ENCODE data around the gene PRRC2C.
"Not testable (repeated sequence)": the region's sequence is repeated elsewhere in the genome, so short reads cannot be mapped to it uniquely, and the experiment has no call there.

PRRC2C gene

DNA sequence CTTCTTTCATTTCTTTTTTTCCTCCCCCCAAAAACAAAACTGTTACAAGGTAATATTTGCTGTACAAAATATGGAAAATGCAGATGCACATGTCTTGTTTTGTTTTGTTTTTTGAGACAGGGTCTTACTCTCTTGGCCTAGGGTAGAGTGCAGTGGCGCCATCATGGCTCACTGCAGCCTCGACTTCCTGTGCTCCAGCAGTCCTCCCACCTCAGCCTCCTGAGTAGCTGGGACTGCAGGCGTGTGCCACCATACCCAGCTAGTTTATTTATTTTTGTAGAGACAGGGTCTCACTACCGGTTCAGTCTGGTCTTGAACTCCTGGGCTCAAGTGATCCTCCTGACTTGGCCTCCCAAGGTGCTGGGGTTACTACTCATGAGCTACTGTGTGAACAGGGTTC, 15.5 kb downstream of the PRRC2C start:
- DNase-seq = no peak

DNA sequence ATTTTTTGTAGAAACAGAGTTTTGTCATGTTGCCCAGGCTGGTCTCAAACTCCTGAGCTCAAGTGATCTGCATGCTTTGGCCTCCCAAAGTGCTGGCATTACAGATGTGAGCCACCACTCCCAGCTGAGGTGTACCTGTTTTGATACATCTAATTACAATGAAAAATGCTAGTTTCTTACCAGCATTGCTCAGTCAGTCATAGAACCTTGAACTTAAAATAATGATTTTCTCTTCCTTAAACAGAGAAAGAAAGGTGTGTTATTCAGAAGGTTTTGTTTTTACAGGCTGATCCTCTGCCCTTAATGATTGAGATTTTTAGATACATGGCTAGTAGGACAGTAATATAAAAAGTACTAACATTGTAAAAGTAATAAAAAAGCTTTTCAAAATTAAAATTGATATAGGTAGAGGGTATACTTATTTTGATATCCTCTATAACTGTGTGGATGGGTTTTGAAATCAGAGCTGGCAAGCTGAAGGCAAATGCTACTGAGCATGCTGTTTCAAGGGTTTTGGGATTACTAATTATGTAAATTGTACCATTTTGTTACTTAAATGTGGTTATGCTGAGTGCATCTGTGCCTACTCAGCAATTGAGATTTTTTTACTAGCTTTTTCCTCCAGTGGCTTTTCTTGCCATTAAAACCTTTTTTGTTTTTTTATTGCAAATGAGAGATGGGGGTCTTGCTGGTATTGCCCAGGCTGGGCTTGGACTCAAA, 16.1 kb downstream of the PRRC2C start:
- DNase-seq = no peak

DNA sequence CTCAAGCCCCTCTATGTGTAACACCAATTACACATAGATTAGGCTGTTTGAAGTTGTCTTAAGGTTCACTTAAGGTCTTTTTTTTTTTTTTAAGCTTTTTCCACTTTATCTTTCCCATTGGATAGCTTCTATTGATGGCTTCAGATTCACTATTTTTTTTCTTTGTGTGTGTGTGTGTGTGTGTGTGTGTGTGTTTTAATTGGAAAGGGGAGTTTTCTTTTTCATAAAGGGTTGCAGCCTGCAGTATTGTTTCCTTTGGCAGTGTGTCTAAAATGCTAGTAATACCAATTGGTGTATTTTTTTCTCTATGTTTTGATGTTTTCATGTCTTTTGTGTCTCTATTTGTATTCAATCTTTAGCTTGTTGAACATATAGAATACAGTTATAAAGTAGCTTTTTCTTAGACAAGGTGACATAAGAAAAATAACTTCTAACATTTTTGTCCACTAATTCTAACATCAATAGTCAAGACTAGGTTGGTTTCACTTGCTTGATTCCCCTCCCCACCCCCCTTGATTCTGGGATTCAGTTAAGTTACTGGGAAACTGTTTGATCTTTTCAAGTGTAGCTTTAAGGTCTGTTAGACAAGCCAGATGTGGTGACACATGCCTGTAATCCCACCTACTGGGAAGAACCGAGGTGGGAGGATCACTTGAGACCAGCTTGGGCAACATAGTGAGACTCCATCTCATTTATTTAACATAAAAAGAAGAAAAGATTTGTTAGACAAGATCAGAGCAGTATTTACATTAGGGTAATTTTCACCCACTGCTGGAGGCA, 21.4 kb downstream of the PRRC2C start:
- no peak for DNase-seq

DNA sequence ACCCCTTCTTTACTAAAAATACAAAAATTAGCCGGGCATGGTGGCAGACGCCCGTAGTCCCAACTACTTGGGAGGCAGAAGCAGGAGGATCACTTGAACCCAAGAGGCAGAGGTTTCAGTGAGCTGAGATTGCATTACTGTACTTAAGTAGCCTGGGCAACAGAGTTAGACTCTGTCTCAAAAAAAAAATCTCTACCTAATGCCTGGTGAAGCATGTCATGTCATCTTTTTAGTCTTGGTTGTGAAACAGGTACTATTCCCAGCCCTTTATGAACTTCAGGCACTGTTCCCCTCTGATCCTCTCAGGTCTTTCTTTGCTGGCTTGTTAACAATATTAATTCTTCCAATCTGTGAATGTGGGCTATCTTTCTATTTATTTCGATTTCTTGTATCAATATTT, 22.1 kb downstream of the PRRC2C start:
- no peak for DNase-seq

DNA sequence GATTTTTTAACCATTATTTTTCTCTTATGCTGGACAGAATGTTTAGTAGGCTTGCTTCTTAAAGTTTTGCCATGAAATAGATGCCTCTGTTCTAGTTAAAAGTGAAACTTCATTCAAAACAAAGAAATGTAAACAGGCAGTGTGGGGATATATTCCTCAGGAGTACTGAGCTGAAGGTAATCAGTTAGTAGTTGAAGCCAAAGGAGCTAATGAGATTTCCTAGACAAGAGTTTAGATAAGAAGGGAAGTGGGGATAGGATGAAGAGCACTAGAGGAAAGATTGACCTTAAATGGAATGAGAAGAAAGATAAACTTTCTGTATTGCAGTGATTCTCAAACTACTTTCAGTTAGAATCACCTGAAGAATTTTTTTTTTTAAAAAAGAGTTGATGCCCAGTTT, 23.9 kb downstream of the PRRC2C start:
- no peak for DNase-seq

DNA sequence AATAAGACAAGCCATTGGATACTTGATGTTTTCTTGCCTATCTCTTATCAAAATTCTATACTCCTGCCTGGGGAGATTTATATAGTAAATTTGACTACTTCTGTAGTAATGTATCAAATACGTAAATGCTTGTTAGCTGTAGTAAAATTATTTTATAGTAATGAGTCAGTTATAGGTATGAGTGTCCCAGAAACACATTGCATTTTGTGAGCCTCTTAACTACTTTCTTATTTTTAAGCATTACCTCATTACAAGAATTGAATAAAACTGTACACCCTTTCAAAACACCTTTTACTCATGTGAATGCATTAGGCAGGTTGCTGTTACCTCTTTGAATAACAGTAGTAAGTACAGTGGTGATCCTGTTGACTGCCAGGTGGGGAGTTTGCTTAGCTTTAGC, 28.4 kb downstream of the PRRC2C start:
- no peak for DNase-seq

DNA sequence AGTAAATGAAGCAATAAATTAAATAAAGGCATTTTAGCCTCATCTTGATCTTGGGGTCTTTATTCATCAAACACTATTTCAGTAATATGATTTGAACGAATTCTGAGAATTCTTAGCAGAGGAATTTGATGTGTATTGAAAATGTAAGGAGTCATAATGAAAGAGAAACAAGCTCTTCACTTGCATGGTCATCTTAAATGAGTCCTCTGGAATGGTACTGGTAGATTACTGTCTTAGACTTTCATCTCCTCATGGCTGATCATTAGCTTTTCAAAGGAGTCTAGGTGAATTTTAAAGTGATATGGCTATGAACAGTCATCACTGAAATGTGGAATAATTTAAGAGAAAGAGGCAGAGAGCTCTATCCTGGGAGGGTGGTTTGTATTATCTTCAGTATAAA, 30.0 kb downstream of the PRRC2C start:
- no peak for DNase-seq

DNA sequence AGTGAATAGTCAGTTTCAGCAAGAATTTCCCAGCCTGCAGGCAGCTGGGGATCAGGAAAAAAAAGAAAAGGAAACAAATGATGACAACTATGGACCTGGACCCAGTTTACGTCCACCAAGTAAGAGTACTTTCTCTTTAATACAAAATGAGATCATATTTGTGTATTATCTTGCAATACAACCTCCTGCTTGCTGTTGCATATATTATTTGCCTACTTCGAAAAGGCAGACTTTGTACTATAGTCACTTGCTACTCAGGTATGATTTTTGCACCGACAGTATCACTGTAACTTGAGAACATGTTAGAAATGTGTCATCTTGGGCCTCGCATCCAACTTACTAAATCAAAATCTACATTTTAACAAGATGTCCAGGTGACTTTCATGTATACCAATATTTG, 30.4 kb downstream of the PRRC2C start:
- no peak for DNase-seq

DNA sequence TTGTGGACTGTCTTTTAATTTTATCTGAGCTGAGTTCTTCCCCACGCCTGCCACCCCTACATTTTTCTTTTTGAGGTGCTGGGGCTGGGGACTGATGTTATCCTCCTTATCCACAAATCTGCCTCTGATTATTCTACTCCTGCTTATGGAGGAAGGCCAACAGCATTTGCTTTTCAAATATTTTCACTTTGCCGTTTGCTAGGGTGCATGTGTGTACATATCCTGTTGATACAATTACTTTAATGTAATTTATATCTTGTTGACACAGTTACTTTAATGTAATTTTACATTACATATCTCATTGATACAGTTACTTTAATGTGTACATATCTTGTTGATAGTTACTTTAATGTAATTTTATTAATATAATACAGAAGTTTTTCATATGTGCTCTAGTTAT, 36.2 kb downstream of the PRRC2C start:
- DNase-seq = no peak

DNA sequence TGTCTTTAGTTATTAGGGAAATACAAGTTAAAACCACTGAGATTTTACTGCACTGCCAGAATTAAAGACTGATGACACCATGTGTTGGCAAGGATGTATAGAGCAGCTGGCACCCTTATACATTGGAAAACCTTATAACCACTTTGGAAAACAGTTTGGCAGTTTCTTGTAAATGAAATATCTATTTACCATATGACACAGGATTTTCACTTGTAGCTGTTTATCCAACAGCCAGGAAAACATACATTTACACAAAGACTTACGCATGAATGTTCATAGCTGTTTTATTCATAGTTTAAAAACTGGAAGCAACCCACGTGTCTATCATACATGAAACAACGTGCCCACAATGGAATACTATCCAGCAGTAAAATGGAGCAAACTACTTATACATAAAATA, 45.3 kb downstream of the PRRC2C start:
- no peak for DNase-seq

DNA sequence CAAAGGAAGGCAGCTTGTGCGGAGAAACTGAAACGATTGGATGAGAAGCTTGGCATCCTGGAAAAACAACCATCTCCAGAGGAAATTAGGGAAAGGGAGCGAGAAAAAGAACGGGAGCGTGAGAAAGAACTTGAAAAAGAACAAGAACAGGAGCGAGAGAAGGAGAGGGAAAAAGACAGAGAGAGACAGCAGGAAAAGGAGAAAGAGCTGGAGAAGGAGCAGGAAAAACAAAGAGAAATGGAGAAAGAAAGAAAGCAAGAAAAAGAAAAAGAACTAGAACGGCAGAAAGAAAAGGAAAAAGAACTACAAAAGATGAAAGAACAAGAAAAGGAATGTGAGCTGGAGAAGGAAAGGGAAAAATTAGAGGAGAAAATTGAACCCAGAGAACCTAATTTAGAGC, 47.2 kb downstream of the PRRC2C start:
- no peak for DNase-seq

DNA sequence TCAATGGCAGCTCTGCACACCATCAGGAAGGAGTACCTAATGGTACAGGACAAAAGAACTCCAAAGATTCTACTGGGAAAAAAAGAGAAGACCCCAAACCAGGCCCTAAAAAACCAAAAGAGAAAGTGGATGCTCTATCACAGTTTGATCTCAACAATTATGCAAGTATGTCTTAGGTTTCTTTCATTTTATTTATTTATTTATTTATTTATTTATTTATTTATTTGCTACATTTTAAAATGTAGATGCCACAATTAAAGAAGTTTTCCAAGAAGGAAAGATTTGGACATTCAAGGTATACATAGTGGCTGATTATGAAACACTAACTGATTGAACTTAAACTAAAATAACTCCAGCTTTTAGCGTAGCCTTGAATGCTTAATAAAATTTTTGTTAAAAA, 60.2 kb downstream of the PRRC2C start:
- no peak for DNase-seq

DNA sequence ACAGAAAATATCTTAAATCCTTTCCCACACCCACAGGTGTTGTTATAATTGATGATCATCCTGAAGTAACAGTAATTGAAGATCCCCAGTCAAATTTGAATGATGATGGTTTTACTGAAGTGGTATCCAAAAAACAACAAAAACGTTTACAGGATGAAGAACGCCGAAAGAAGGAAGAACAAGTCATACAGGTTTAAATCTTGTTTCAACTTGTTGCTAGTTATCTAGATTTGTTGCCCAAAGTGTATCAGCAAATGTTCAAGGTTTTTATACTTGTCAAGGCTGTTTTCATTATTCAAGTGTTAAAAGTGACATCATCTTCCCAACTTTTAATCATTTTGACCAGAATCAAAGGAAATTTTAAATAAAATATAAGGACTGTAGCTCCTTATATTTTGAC, 64.7 kb downstream of the PRRC2C start:
- no peak for DNase-seq

DNA sequence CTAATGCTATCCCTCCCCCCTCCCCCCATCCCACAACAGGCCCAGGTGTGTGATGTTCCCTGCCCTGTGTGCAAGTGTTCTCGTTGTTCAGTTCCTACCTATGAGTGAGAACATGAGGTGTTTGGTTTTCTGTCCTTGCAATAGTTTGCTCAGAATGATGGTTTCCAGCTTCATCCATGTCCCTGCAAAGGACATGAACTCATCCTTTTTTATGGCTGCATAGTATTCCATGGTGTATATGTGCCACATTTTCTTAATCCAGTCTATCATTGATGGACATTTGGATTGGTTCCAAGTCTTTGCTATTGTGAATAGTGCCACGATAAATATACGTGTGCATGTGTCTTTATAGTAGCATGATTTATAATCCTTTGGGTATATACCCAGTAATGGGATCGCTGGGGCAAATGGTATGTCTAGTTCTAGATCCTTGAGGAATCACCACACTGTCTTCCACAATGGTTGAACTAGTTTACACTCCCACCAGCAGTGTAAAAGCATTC, 65.3 kb downstream of the PRRC2C start:
- DNase-seq = not testable (repeated sequence)

DNA sequence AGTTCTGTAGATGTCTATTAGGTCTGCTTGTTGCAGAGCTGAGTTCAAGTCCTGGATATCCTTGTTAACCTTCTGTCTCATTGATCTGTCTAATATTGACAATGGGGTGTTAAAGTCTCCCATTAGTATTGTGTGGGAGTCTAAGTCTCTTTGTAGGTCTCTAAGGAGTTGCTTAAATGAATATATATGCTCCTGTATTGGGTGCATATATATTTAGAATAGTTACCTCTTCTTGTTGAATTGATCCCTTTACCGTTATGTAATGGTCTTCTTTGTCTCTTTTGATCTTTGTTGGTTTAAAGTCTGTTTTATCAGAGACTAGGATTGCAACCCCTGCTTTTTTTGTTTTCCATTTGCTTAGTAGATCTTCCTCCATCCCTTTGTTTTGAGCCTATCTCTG, 68.6 kb downstream of the PRRC2C start:
- not testable (repeated sequence) for DNase-seq

DNA sequence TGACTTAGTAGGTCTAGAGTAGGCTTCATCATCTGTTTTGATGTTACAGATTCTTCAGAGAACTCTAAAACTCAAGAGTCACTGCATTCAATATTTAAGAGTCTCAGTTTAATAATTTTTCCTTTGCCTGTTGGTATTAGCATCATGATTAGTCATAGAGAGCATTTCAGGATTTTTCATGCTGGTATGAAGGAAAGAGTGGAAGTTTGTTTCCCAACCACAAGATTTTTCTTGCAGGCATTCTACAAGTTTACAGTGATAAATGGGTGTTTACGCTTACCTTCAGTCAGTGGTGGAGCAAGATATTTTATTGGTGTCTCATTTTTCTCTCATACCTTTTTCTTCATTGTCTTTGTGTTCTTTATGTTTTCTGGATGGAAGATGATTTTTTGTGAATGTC, 78.3 kb downstream of the PRRC2C start:
- DNase-seq = no peak

DNA sequence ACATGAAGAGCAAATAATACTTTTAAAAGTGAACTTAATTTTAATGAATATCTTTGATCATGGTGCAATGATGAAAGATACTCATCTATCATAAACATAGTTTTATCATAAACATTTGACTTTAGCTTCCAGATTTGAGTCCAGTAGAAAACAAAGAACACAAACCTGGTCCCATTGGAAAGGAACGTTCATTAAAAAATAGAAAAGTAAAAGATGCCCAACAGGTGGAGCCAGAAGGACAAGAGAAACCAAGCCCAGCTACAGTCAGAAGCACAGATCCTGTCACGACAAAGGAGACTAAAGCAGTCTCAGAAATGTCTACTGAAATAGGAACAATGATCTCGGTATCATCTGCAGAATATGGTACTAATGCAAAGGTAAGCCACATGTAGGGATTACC, 81.1 kb downstream of the PRRC2C start:
- DNase-seq = no peak

DNA sequence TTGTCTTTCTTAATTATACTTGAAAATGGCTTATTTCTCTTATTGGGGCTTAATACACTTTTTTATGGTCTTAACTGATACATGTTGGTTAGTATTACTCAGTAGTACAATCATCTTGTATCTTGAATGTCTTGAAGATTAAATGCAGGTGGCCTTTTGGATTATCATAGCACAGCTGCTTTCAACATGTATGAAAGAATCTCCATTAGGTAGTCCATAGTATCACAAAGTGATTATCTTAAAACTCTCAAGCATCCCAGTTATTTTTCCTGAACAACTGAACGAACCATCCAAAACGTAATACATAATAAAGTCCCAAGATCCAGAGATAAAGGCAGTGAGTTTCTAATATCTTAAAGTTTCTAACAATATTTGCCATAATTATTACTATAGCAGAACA, 85.0 kb downstream of the PRRC2C start:
- no peak for DNase-seq

DNA sequence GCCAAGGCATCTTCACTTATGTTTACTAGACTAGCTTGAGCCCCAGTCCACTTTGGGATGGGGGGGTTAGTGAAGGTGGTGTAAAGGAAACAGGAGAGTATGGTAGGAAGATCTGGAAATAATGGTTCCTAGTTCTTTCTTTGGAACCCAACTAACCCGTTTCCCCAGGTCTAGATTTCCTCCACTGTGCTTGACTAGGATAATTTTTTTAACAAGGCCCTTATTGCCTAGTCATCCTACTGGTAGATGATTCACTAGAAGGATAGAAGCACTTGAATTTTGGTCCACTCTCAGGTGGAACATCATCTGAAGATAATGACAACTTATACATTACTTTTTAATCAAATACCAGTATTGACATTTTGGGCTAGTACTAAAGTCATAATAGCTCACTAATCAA, 90.8 kb downstream of the PRRC2C start:
- no peak for DNase-seq

DNA sequence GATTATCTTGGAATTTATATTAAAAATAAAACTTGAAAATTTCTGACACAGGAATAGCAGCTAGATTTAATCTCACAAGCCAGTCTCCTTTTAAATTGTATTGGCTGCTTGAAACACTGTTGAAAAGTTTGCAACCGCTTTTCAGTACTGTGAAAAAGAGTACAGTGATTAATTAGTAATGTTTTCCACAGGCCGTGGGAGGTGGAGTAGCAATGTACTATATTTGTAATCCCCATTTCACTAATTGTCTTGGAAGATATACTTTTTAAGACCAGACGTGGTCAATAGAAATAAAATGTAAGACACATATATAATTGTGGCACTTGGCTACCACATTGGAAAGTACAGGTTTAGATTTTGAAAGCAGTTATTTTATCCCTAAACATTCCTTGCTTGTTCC, 95.9 kb downstream of the PRRC2C start:
- DNase-seq = no peak

DNA sequence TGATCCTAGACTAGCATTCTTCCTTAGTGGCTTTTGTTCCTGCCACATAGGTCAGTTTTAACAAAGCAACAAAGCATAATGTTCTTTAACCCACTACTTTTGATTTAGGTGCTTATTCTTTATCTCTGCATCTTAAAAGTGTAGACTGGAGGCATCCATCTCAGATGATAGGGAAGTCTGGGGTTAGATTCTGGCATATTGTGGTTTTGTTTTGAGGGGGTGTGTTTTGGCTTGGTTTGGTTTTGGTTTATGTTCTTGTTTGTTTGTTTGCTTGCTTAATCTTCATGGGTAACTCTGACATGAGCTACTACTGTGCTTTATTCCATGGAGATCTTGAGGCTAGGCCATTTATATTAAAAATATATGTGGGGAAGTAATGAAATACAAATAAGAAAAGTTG, 96.4 kb downstream of the PRRC2C start:
- DNase-seq = no peak

DNA sequence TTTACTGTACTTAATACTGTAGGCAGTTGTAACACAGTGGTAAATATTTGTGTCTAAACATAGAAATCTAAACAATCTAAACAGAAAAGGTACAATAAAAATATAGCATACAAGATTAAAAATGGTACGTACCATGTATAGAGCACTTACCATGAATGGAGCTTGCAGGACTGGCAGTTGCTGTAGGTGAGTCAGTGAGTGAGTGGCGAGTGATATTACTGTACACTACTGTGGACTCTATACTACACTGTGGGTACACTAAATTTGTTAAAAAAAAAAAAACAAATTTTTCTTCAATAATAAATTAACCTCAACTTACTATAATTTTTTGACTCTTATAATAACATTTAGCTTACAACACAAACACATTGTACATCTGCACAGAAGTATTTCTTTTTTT, 97.3 kb downstream of the PRRC2C start:
- no peak for DNase-seq

DNA sequence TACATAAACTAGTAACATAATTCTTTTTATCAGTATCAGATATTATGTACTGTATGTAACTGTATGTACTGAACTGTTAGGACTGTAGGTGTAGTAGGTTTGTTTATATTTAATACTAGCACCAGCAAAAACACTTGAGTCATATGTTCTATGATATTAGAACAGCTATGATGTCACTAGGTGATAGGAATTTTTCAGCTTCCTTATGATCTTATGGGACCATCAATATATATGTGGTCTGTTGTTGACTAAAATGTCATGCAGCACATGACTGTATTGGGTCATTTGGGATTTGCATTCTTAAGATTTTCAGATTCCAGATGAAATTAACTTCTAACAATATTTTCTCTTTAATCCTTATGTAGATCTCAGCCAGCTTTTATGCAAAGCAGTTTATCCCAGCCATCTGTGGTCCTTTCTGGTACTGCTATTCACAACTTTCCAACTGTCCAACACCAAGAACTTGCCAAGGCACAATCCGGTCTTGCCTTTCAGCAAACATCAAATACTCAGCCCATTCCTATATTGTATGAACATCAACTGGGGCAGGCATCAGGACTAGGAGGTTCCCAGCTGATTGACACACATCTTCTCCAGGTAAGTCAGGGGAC, 98.4 kb downstream of the PRRC2C start:
- DNase-seq = no peak

DNA sequence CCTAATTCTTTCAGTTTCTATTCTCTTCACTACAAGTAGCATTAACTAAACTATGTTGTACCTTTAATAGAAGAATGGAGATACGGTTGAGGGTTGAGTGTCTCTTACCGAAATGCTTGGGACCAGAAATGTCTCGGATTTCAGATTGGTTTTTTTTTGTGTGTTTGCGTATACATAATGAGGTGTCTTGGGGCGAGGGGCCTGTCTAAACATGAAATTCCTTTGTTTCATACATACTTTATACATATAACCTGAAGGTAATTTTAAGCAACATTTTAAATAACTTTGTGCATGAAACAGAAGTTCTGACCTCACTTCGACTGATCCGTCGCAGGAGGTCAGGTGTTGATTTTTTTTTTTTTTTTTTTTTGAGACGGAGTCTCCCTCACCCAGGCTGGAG, 100.4 kb downstream of the PRRC2C start:
- no peak for DNase-seq

All from CD4-positive, alpha-beta T cell treated with Interleukin-17A for 4 hours (primary cell).